ENCODE measurements around the gene EEIG2. TPM values are rescaled to one million over a fixed set of nuclear protein-coding genes. Genes with fewer than 3 reads are reported as not detected.
A peak's percentile ranks its signal among the peaks of the same experiment; 100 is the strongest.
"Not testable (repeated sequence)": the region's sequence is repeated elsewhere in the genome, so short reads cannot be mapped to it uniquely, and the experiment has no call there.

The EEIG2 gene
- polyA plus RNA-seq, 1 of the 3 experiments (the other 2 are of a cell fraction) = 2.9 TPM

- Histone ChIP-seq H3K4me1 (ENCODE audit: control insufficient read depth in 1 of 2, insufficient read depth in 2 of 2, low read depth in 1 of 2, low read length in 1 of 2) (no peaks in the 10 kb centered on the region; a peak in 1 of 4 replicates), H4K20me1 (ENCODE audit: insufficient read depth) (no peaks in the 10 kb centered on the region), H3K9ac (no peak overlapping the region), H3K9me2 (no peaks in the 10 kb centered on the region), H3K27ac (ENCODE audit: low read depth in 2 of 2, low read length in 1 of 2) (no peak overlapping the region), H3K9me3 (no peaks in the 10 kb centered on the region), H3K79me2 (ENCODE audit: insufficient read depth) (no peaks in the 10 kb centered on the region), H3F3A (replicated peaks; ENCODE audit: insufficient read depth) (no peaks in the 10 kb centered on the region), H3K4me2 (peak overlapping the region; percentile 44; the same call in 1 of the 2 replicates), H2AFZ (ENCODE audit: low read depth) (no peak overlapping the region), H3K27me3 (ENCODE audit: insufficient read depth) (no peaks in the 10 kb centered on the region), H3K36me3 (replicated peaks in 1 of 2; ENCODE audit: control insufficient read depth in 1 of 2, insufficient read depth in 2 of 2, low read length in 1 of 2) (no peaks in the 10 kb centered on the region), H3K4me3 (ENCODE audit: low read depth in 2 of 2, low read length in 1 of 2) (peak overlapping the region in 1 of 2 experiments; percentile 37; a peak in 1 of 4 replicates)
- 44% methylated on average over 6 of the region's 6 CpGs for WGBS (ENCODE audit: low lambda C conversion rate)
- POLR2A ChIA-PET = interaction anchor here (0.8 kb wide), 1 partner anchor 49 kb away, joined by 3 read pairs; no protein-coding TSS in a partner anchor
- peak; percentile 41 for DNase-seq
- CTCF ChIA-PET = interaction anchor here (0.6 to 3.4 kb wide), 35 partner anchors 10 to 735 kb away, joined by 3 to 80 read pairs (median 5); partner anchors contain the start of genes EEIG2 and PRPF38B
- no peak for TF ChIP-seq MAX (IDR thresholded peaks at IDR 0.05; ENCODE audit: low read depth)
- no peak for TF ChIP-seq EZH2phosphoT487 (IDR thresholded peaks at IDR 0.05; ENCODE audit: borderline replicate concordance, low read depth)
- TF ChIP-seq MXI1 (IDR thresholded peaks at IDR 0.05; ENCODE audit: low read depth, low read length) = peak; percentile 62; the same call in 1 of the 2 replicates
- no peak for TF ChIP-seq FOSL2 (IDR thresholded peaks at IDR 0.05; ENCODE audit: borderline replicate concordance, low read depth)
- TF ChIP-seq MEF2A (IDR thresholded peaks at IDR 0.05; ENCODE audit: borderline replicate concordance, low read depth) = no peak
- peak; percentile 96 for TF ChIP-seq CTCF (IDR thresholded peaks at IDR 0.05)
- TF ChIP-seq RAD21 (IDR thresholded peaks at IDR 0.05; ENCODE audit: low read length) = peak; percentile 96
- TF ChIP-seq SMC3 (IDR thresholded peaks at IDR 0.05; ENCODE audit: low read depth, low read length) = peak; percentile 92
- TF ChIP-seq USF1 (IDR thresholded peaks at IDR 0.05; ENCODE audit: borderline replicate concordance, low read depth) = no peak
- no peak for TF ChIP-seq GABPA (IDR thresholded peaks at IDR 0.05; ENCODE audit: low read depth)
These were observed 47.5 kb upstream of the EEIG2 start for GRCh38 chr1:108512239-108513043.

- H2AFZ ChIP-seq (ENCODE audit: low read depth) = no peak overlapping the region
- H3K9me2 ChIP-seq = no peaks in the 10 kb centered on the region
- no peaks in the 10 kb centered on the region for H3F3A ChIP-seq (replicated peaks; ENCODE audit: insufficient read depth)
- DNase-seq = no peak
- H3K4me1 ChIP-seq (ENCODE audit: control insufficient read depth in 1 of 2, insufficient read depth in 2 of 2, low read depth in 1 of 2, low read length in 1 of 2) = no peaks in the 10 kb centered on the region; a peak in 1 of 4 replicates
- no peak for TF ChIP-seq MEF2A (IDR thresholded peaks at IDR 0.05; ENCODE audit: borderline replicate concordance, low read depth)
- no peak for TF ChIP-seq EP300 (IDR thresholded peaks at IDR 0.05; ENCODE audit: borderline replicate concordance in 1 of 2, low read depth in 1 of 2, low read length in 1 of 2)
- TF ChIP-seq RFX5 (IDR thresholded peaks at IDR 0.05; ENCODE audit: low read length) = no peak
- 18% methylated on average over 2 of the region's 2 CpGs for WGBS (ENCODE audit: low lambda C conversion rate)
- H3K27ac ChIP-seq (ENCODE audit: low read depth in 2 of 2, low read length in 1 of 2) = no peak overlapping the region
- no peaks in the 10 kb centered on the region for H3K79me2 ChIP-seq (ENCODE audit: insufficient read depth)
- H3K36me3 ChIP-seq (replicated peaks in 1 of 2; ENCODE audit: control insufficient read depth in 1 of 2, insufficient read depth in 2 of 2, low read length in 1 of 2) = no peaks in the 10 kb centered on the region
- CTCF ChIA-PET = interaction anchor here (0.6 to 3.4 kb wide), 34 partner anchors 9 to 734 kb away, joined by 3 to 80 read pairs (median 5); partner anchors contain the start of genes EEIG2 and PRPF38B
- POLR2A ChIA-PET = interaction anchor here (0.8 kb wide), 1 partner anchor 48 kb away, joined by 3 read pairs; no protein-coding TSS in a partner anchor
- no peaks in the 10 kb centered on the region for H3K27me3 ChIP-seq (ENCODE audit: insufficient read depth)
- no peak overlapping the region for H3K9ac ChIP-seq
- no peaks in the 10 kb centered on the region for H3K9me3 ChIP-seq
- no peaks in the 10 kb centered on the region for H4K20me1 ChIP-seq (ENCODE audit: insufficient read depth)
- peak overlapping the region; percentile 44; the same call in 1 of the 2 replicates for H3K4me2 ChIP-seq
- H3K4me3 ChIP-seq (ENCODE audit: low read depth in 2 of 2, low read length in 1 of 2) = no peak overlapping the region
These were observed 46.9 kb upstream of the EEIG2 start for GRCh38 chr1:108513044-108513415.

GRCh38 chr1:108513914-108514313 is 46.0 kb upstream of the EEIG2 start:
- H3K36me3 ChIP-seq (replicated peaks in 1 of 2; ENCODE audit: control insufficient read depth in 1 of 2, insufficient read depth in 2 of 2, low read length in 1 of 2); H3K4me1 ChIP-seq (ENCODE audit: control insufficient read depth in 1 of 2, insufficient read depth in 2 of 2, low read depth in 1 of 2, low read length in 1 of 2); H3K4me3 ChIP-seq (ENCODE audit: low read depth in 2 of 2, low read length in 1 of 2); H3F3A ChIP-seq (replicated peaks; ENCODE audit: insufficient read depth); POLR2A ChIA-PET; H2AFZ ChIP-seq (ENCODE audit: low read depth); H3K9me2 ChIP-seq; H3K79me2 ChIP-seq (ENCODE audit: insufficient read depth); DNase-seq; H3K9me3 ChIP-seq; H4K20me1 ChIP-seq (ENCODE audit: insufficient read depth); H3K9ac ChIP-seq; H3K27me3 ChIP-seq (ENCODE audit: insufficient read depth); H3K27ac ChIP-seq (ENCODE audit: low read depth in 2 of 2, low read length in 1 of 2); H3K4me2 ChIP-seq: not testable (repeated sequence)
- 75% methylated on average over 2 of the region's 2 CpGs for WGBS (ENCODE audit: low lambda C conversion rate)
- CTCF ChIA-PET = interaction anchor here (0.7 to 3.4 kb wide), 5 partner anchors 47 to 133 kb away, joined by 3 to 24 read pairs (median 7); partner anchors contain the start of gene EEIG2

Data from SK-N-SH (cell line).